HepG2 (cell line): ENCODE results near the gene PPP4R2. TPM values are rescaled to one million over a fixed set of nuclear protein-coding genes. Genes with fewer than 3 reads are reported as not detected.
A peak's percentile ranks its signal among the peaks of the same experiment; 100 is the strongest.

Experiments used
- ATAC-seq: fragments of 200-7000 bp; cut with Tn5 transposase; 3 replicates; pipeline ENCODE4 v1.9.1; 2020; ENCODE audit warnings: mild to moderate bottlenecking, moderate library complexity
- BruUV-seq: library from RNA; stranded (reverse); fragments of 400-500 nt; replicated peaks from 2 replicates; lab custom pipeline; 2021; lab: Mats Ljungman, UMichigan
- CTCF ChIA-PET: fragments of 300-600 bp; formaldehyde crosslinking; extraction: SDS; loops from one replicate; lab custom pipeline; 2021; ENCODE audit warnings: low total read pairs, inconsistent platforms, low intra/inter-chr PET ratio; lab: Yijun Ruan, JAX
- POLR2A ChIA-PET: fragments of 350-600 bp; sonication (Branson Sonifier 250); formaldehyde crosslinking; loops from one replicate; lab custom pipeline; 2020; ENCODE audit warnings: antibody characterized with exemption, inconsistent platforms; lab: Yijun Ruan, JAX
- DNase-seq: peaks from one replicate; pipeline ENCODE4 v3.0.0-alpha.2; 2015; ENCODE audit warnings: low spot score
- FAIRE-seq: peaks from 3 replicates; lab custom pipeline; 2011; peaks lifted over from hg19 to GRCh38; lab: Jason Lieb, UNC
- H2AFZ ChIP-seq: one replicate; pipeline ENCODE4 v1.6.1; 2011; ENCODE audit warnings: low read length, inconsistent platforms
- H3K27ac ChIP-seq: fragments of 300-600 bp; 3 replicates; pipeline ENCODE4 v1.8.0; 2011; ENCODE audit warnings: mixed run types, mild to moderate bottlenecking, mixed read lengths, low read length, inconsistent platforms; ENCODE audit not compliant: insufficient read depth; ENCODE audit errors: extremely low read length
- H3K27me3 ChIP-seq, 2 experiments: fragments of 200-600 bp in 1 of 2; 2 replicates in 1 of 2; 3 replicates in 1 of 2; pipeline versions ENCODE4 v1.6.0 to v1.8.0; 2011; ENCODE audit warnings: low read length in 2 of 2, mild to moderate bottlenecking in 2 of 2, moderate library complexity in 2 of 2, inconsistent platforms in 1 of 2; ENCODE audit not compliant: insufficient read depth in 2 of 2, control insufficient read depth in 1 of 2
- H3K36me3 ChIP-seq, 2 experiments: fragments of 200-600 bp in 1 of 2; replicated peaks in 1 of 2; 2 replicates in 1 of 2; 3 replicates in 1 of 2; pipeline versions ENCODE4 v1.5.1 to v1.8.0; 2011; ENCODE audit warnings: low read length in 2 of 2, inconsistent platforms in 1 of 2; ENCODE audit not compliant: insufficient read depth in 2 of 2, control insufficient read depth in 1 of 2
- H3K4me1 ChIP-seq: 2 replicates; pipeline ENCODE4 v1.5.1; 2012; ENCODE audit warnings: low read length, inconsistent platforms; ENCODE audit not compliant: insufficient read depth
- H3K4me2 ChIP-seq: 2 replicates; pipeline ENCODE4 v1.6.0; 2011; ENCODE audit warnings: low read depth, low read length, inconsistent platforms
- H3K4me3 ChIP-seq, 3 experiments: fragments of 200-600 bp in 1 of 3; sonication (generic), shearing (Covaris generic) in 1 of 3; replicated peaks in 1 of 3; 2 replicates each; pipeline ENCODE4 v1.5.1; 2011 to 2016; ENCODE audit warnings: low read length in 3 of 3, inconsistent platforms in 2 of 3, low read depth in 2 of 3, mild to moderate bottlenecking in 2 of 3, control low read depth in 1 of 3, mixed read lengths in 1 of 3; ENCODE audit not compliant: insufficient read depth in 1 of 3
- H3K79me2 ChIP-seq: one replicate; pipeline ENCODE4 v1.6.1; 2011; ENCODE audit warnings: low read length, inconsistent platforms; ENCODE audit not compliant: insufficient read depth
- H3K9ac ChIP-seq: 2 replicates; pipeline ENCODE4 v1.6.0; 2011; ENCODE audit warnings: mild to moderate bottlenecking, low read depth, low read length, inconsistent platforms; ENCODE audit not compliant: insufficient read depth
- H3K9me3 ChIP-seq: 2 replicates; pipeline ENCODE4 v1.5.1; 2012; ENCODE audit warnings: mild to moderate bottlenecking, low read length
- H4K20me1 ChIP-seq: 2 replicates; pipeline ENCODE4 v1.6.0; 2011; ENCODE audit warnings: inconsistent platforms, mild to moderate bottlenecking, low read length, moderate library complexity; ENCODE audit not compliant: insufficient read depth
- AGO2 ChIP-seq: fragments of 200-400 bp; formaldehyde crosslinking; optimal IDR thresholded peaks from 2 replicates; pipeline ENCODE3; 2017; ENCODE audit warnings: mild to moderate bottlenecking, low read depth, low read length, moderate library complexity
- ARHGAP35 ChIP-seq: sonication (generic); formaldehyde crosslinking; IDR thresholded peaks from 2 replicates; pipeline ENCODE4 v1.9.0; 2022; ENCODE audit warnings: mild to moderate bottlenecking, inconsistent platforms, moderate library complexity, missing genetic modification reagents, borderline replicate concordance
- CHD4 ChIP-seq: fragments of 200-600 bp; sonication (generic); IDR thresholded peaks from 2 replicates; pipeline ENCODE4 v1.7.0; 2017; ENCODE audit warnings: mild to moderate bottlenecking, low read length, borderline replicate concordance
- PAF1 ChIP-seq: IDR thresholded peaks from 2 replicates; pipeline ENCODE4 v1.6.1; 2016; ENCODE audit warnings: missing genetic modification reagents, missing compliant biosample characterization
- POLR2AphosphoS5 ChIP-seq: IDR thresholded peaks from 2 replicates; pipeline ENCODE4 v1.6.1; 2012; ENCODE audit warnings: low read depth, low read length
- RBM22 ChIP-seq: fragments of 200-400 bp; formaldehyde crosslinking; optimal IDR thresholded peaks from 2 replicates; pipeline ENCODE3; 2017; ENCODE audit warnings: mild to moderate bottlenecking, low read length, moderate library complexity
- SETDB1 ChIP-seq: sonication (generic); formaldehyde crosslinking; IDR thresholded peaks from 2 replicates; pipeline ENCODE4 v1.5.1; 2020; ENCODE audit warnings: missing genetic modification reagents, mild to moderate bottlenecking, borderline replicate concordance
- ZBTB14 ChIP-seq: sonication (generic); formaldehyde crosslinking; IDR thresholded peaks from 2 replicates; pipeline ENCODE4 v1.4.0; 2020; ENCODE audit warnings: missing genetic modification reagents
- ZBTB2 ChIP-seq: sonication (generic); formaldehyde crosslinking; IDR thresholded peaks from 2 replicates; pipeline ENCODE4 v1.8.0; 2022; ENCODE audit warnings: low read depth, missing genetic modification reagents
- ZNF253 ChIP-seq: sonication (generic); formaldehyde crosslinking; IDR thresholded peaks from 2 replicates; pipeline ENCODE4 v1.8.0; 2022; ENCODE audit warnings: mild to moderate bottlenecking, missing genetic modification reagents, borderline replicate concordance
- ZNF580 ChIP-seq: IDR thresholded peaks from 2 replicates; pipeline ENCODE4 v1.6.1; 2016; ENCODE audit warnings: low read depth, borderline replicate concordance
- ZNF841 ChIP-seq: sonication (generic); formaldehyde crosslinking; IDR thresholded peaks from 2 replicates; pipeline ENCODE4 v1.8.1; 2023; ENCODE audit warnings: missing genetic modification reagents, borderline replicate concordance
- WGBS: methylation state at CpG from one replicate; pipeline ENCODE4 v1.1.6; 2017; ENCODE audit warnings: low lambda C conversion rate; 5-methylcytosine and 5-hydroxymethylcytosine counted together
- in situ Hi-C: cut with HindIII; loops from 2 replicates; pipeline ENCODE4 v1.10.0; 2017; ENCODE audit warnings: low pct_unique_long_range_greater_than_20kb; ENCODE audit not compliant: extremely low pct_ligation_motif_present
- intact Hi-C: fragments of 100-400 bp; cut with micrococcal nuclease; formaldehyde crosslinking; loops from one replicate; pipeline ENCODE4 v1.10.0; 2022; ENCODE audit not compliant: unreplicated experiment
- polyA plus RNA-seq, 8 experiments: library from polyadenylated mRNA; depleted of rRNA in 3 of 8; stranded (reverse) in 7 of 8; unstranded in 1 of 8; fragments of >200 nt; fragmentation: Illumina TruSeq in 4 of 8; extraction: Trizol in 4 of 8; gene quantifications; 2 replicates each; pipeline versions ENCODE4 v1.2.1 to v1.2.3, GENCODE V29; 2011 to 2016; ENCODE audit warnings: low read depth in 4 of 8, missing spikeins in 1 of 8, mixed read lengths in 1 of 8; ENCODE audit not compliant: insufficient read depth in 1 of 8
- total RNA-seq, 5 experiments: library from RNA; depleted of rRNA; stranded (reverse); fragments of >200 nt; fragmentation: Illumina TruSeq; extraction: Trizol; gene quantifications; 2 replicates each; pipeline ENCODE4 v1.2.3, GENCODE V29; 2016; ENCODE audit warnings: low read depth in 1 of 5

Gene PPP4R2
- total and polyA plus RNA-seq, 2 of the 13 experiments (the other 11 are each of a cell fraction or from before 2014, with no cell fraction given), result 22.3 to 161 TPM

- TF ChIP-seq SETDB1 (no peak), ZNF580 (CRISPR knock-in tag) (no peak), ZBTB14 (CRISPR knock-in tag) (no peak), ZBTB2 (CRISPR knock-in tag) (no peak)
Measured at GRCh38 chr3:73069187-73069586, 72.6 kb downstream of the PPP4R2 start (continued).

DNA sequence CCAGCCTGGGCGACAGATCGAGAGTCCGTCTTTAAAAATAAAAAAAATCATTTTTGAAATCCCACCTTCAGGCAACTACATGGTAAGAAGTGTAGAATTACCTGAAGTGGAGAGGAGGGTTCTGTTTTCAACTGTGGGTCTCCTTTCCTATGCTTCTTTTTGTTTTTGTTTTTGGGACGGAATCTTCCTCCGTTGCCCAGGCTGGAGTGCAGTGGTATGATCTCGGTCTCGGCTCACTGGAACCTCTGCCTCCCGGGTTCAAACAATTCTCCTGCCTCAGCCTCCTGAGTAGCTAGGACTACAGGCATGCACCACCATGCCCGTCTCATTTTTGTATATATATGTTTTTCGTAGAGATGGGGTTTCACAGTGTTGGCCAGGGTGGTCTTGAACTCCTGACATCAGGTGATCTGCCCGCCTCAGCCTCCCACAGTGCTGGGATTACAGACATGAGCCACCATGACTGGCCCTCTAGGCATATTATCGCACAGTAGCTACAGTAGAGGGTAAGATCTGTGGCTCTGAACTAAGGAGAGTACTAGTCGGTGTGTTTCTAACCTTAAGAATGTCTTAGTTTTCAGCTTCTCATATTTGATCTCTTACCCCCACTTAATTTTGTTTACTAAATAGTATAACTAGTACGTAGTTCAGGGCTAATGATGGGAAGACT lies 73.3 kb downstream of the PPP4R2 start:
- in situ Hi-C loops, result loop anchor here (25.0 kb wide), 1 partner anchor 658 kb away; no protein-coding TSS in a partner anchor
- no peak overlapping the region for H3K4me2 ChIP-seq
- no peaks in the 10 kb centered on the region for H3K79me2 ChIP-seq
- no peak for FAIRE-seq
- peak; percentile 33 for ATAC-seq
- H3K27me3 ChIP-seq, result no peaks in the 10 kb centered on the region
- no peak overlapping the region for H3K4me3 ChIP-seq
- POLR2A ChIA-PET, result no interaction called here
- peaks cover 0 to 18% of the 10 kb centered on the region in 2 experiments; a peak in 3 of 5 replicates for H3K36me3 ChIP-seq
- no TSS peak for BruUV-seq
- 96% methylated on average over 14 of the region's 14 CpGs for WGBS
- TF ChIP-seq AGO2, result peak; percentile 26
- TF ChIP-seq PAF1 (CRISPR knock-in tag), result 0 out of 2 replicates have a peak, but pooled peaks have one; percentile 37
- no peak for TF ChIP-seq ZNF253 (CRISPR knock-in tag)
- TF ChIP-seq CHD4, result no peak
- peak; percentile 23; the same call in 1 of the 2 replicates for TF ChIP-seq POLR2AphosphoS5
- no peak for TF ChIP-seq ZNF841 (CRISPR knock-in tag)
- peak; percentile 93 for TF ChIP-seq RBM22
- TF ChIP-seq ARHGAP35 (CRISPR knock-in tag), result no peak
- TF ChIP-seq, all 625 proteins: peak for 4
- Histone ChIP-seq H3K4me1 (peaks cover 8% of the 10 kb centered on the region), H4K20me1 (no peaks in the 10 kb centered on the region), H3K27ac (no peak overlapping the region), H3K9me3 (no peaks in the 10 kb centered on the region), H2AFZ (no peak overlapping the region), H3K9ac (no peak overlapping the region)
- CTCF ChIA-PET, result no interaction called here
- intact Hi-C loops, result no loop called here
- DNase-seq, result no peak
